ENCODE results near the gene TFF1. TPM values are rescaled to one million over a fixed set of nuclear protein-coding genes. Genes with fewer than 3 reads are reported as not detected.
"Not testable (repeated sequence)": the region's sequence is repeated elsewhere in the genome, so short reads cannot be mapped to it uniquely, and the experiment has no call there.

The TFF1 gene
- total and polyA plus RNA-seq, 7 experiments from 2014 or later: not detected

- intact Hi-C loops (cut with micrococcal nuclease): no loop called here
- ATAC-seq (no peak), DNase-seq (no peak)
- Histone ChIP-seq H3K9me3 (ENCODE audit: control insufficient read depth in 2 of 3, low read length in 3 of 3) (no peaks in the 10 kb centered on the region), H3K4me1 (ENCODE audit: control insufficient read depth in 2 of 2, insufficient read depth in 2 of 2, low read length in 2 of 2) (peaks cover 75 to 78% of the 10 kb centered on the region in 2 donors), H3K27ac (ENCODE audit: low read depth, low read length) (peak overlapping the region; percentile 92), H3K4me3 (ENCODE audit: low read length) (no peak overlapping the region), H3K36me3 (ENCODE audit: control insufficient read depth in 2 of 3, insufficient read depth in 3 of 3, low read length in 3 of 3) (peaks cover 58 to 79% (median 72%) of the 10 kb centered on the region in 3 experiments), H3K27me3 (ENCODE audit: control insufficient read depth in 2 of 2, insufficient read depth in 2 of 2, low read length in 2 of 2) (no peaks in the 10 kb centered on the region)
- ChIA-PET CTCF (no interaction called here), POLR2A (interaction anchor here (2.8 to 2.9 kb wide), 2 partner anchors 9 kb away, joined by 9 to 15 read pairs; partner anchors contain the start of gene UBASH3A)
- peaks cover 31 to 74% (median 60%) of the 10 kb centered on the region in 7 donors for H3K4me1 Mint-ChIP-seq
- peaks cover 17 to 41% (median 38%) of the 10 kb centered on the region in 5 donors for H3K36me3 Mint-ChIP-seq
- no peaks in the 10 kb centered on the region for H3K27me3 Mint-ChIP-seq
- peak overlapping the region in 8 of 9 donors; percentile 88 to 99 (median 97) for H3K27ac Mint-ChIP-seq
- peak overlapping the region in 4 of 10 donors; percentile 17 to 51 (median 21) for H3K4me3 Mint-ChIP-seq
- peaks cover 0 to 3% (median 0%) of the 10 kb centered on the region in 11 donors for H3K9me3 Mint-ChIP-seq
Measured at GRCh38 chr21:42413093-42413492, 46.8 kb upstream of the TFF1 start.

GRCh38 chr21:42412636-42412933 is 46.2 kb upstream of the TFF1 start:
- H3K36me3 Mint-ChIP-seq: peaks cover 17 to 40% (median 39%) of the 10 kb centered on the region in 5 donors
- H3K4me1 ChIP-seq (ENCODE audit: control insufficient read depth in 2 of 2, insufficient read depth in 2 of 2, low read length in 2 of 2): peaks cover 80 to 83% of the 10 kb centered on the region in 2 donors
- intact Hi-C loops (cut with micrococcal nuclease): no loop called here
- no peaks in the 10 kb centered on the region for H3K27me3 Mint-ChIP-seq
- H3K9me3 Mint-ChIP-seq: peaks cover 0 to 2% (median 0%) of the 10 kb centered on the region in 11 donors
- H3K27me3 ChIP-seq (ENCODE audit: control insufficient read depth in 2 of 2, insufficient read depth in 2 of 2, low read length in 2 of 2): no peaks in the 10 kb centered on the region
- peak overlapping the region; percentile 92 for H3K27ac ChIP-seq (ENCODE audit: low read depth, low read length)
- H3K4me3 ChIP-seq (ENCODE audit: low read length): no peak overlapping the region
- peaks cover 32 to 76% (median 62%) of the 10 kb centered on the region in 7 donors for H3K4me1 Mint-ChIP-seq
- POLR2A ChIA-PET: interaction anchor here (2.8 to 2.9 kb wide), 2 partner anchors 9 to 10 kb away, joined by 9 to 15 read pairs; partner anchors contain the start of gene UBASH3A
- peaks cover 55 to 80% (median 71%) of the 10 kb centered on the region in 3 experiments for H3K36me3 ChIP-seq (ENCODE audit: control insufficient read depth in 2 of 3, insufficient read depth in 3 of 3, low read length in 3 of 3)
- no peaks in the 10 kb centered on the region for H3K9me3 ChIP-seq (ENCODE audit: control insufficient read depth in 2 of 3, low read length in 3 of 3)
- DNase-seq (no peak), ATAC-seq (no peak)
- peak overlapping the region in 5 of 9 donors; percentile 58 to 97 (median 68) for H3K27ac Mint-ChIP-seq
- no peak overlapping the region for H3K4me3 Mint-ChIP-seq
- CTCF ChIA-PET: no interaction called here

GRCh38 chr21:42411891-42412635 is 45.7 kb upstream of the TFF1 start:
- Mint-ChIP-seq H3K27ac (peak overlapping the region in 4 of 9 donors; percentile 67 to 97 (median 82)), H3K36me3 (peaks cover 17 to 42% (median 40%) of the 10 kb centered on the region in 5 donors), H3K27me3 (no peaks in the 10 kb centered on the region), H3K9me3 (no peaks in the 10 kb centered on the region), H3K4me1 (peaks cover 35 to 76% (median 62%) of the 10 kb centered on the region in 7 donors), H3K4me3 (no peak overlapping the region)
- ATAC-seq (no peak), DNase-seq (no peak)
- no peaks in the 10 kb centered on the region for H3K27me3 ChIP-seq (ENCODE audit: control insufficient read depth in 2 of 2, insufficient read depth in 2 of 2, low read length in 2 of 2)
- peak overlapping the region; percentile 92 for H3K27ac ChIP-seq (ENCODE audit: low read depth, low read length)
- CTCF ChIA-PET: interaction anchor here (0.7 kb wide), 1 partner anchor 561 kb away, joined by 3 read pairs; no protein-coding TSS in a partner anchor
- intact Hi-C loops (cut with micrococcal nuclease): no loop called here
- no peaks in the 10 kb centered on the region for H3K9me3 ChIP-seq (ENCODE audit: control insufficient read depth in 2 of 3, low read length in 3 of 3)
- H3K4me1 ChIP-seq (ENCODE audit: control insufficient read depth in 2 of 2, insufficient read depth in 2 of 2, low read length in 2 of 2): peaks cover 80 to 86% of the 10 kb centered on the region in 2 donors
- peaks cover 55 to 84% (median 70%) of the 10 kb centered on the region in 3 experiments for H3K36me3 ChIP-seq (ENCODE audit: control insufficient read depth in 2 of 3, insufficient read depth in 3 of 3, low read length in 3 of 3)
- POLR2A ChIA-PET: interaction anchor here (2.8 to 2.9 kb wide), 2 partner anchors 8 to 10 kb away, joined by 9 to 15 read pairs; partner anchors contain the start of gene UBASH3A
- H3K4me3 ChIP-seq (ENCODE audit: low read length): no peak overlapping the region

GRCh38 chr21:42411197-42411869 is 45.0 kb upstream of the TFF1 start:
- DNase-seq (peak in 1 of 9 donors; percentile 20), ATAC-seq (no peak)
- peak overlapping the region; percentile 92 for H3K27ac ChIP-seq (ENCODE audit: low read depth, low read length)
- CTCF ChIA-PET: no interaction called here
- peaks cover 52 to 81% (median 66%) of the 10 kb centered on the region in 3 experiments for H3K36me3 ChIP-seq (ENCODE audit: control insufficient read depth in 2 of 3, insufficient read depth in 3 of 3, low read length in 3 of 3)
- no peaks in the 10 kb centered on the region for H3K9me3 Mint-ChIP-seq
- H3K4me3 Mint-ChIP-seq: no peak overlapping the region
- peaks cover 41 to 78% (median 68%) of the 10 kb centered on the region in 7 donors for H3K4me1 Mint-ChIP-seq
- no peaks in the 10 kb centered on the region for H3K27me3 Mint-ChIP-seq
- no peak overlapping the region for H3K27ac Mint-ChIP-seq
- H3K36me3 Mint-ChIP-seq: peaks cover 17 to 50% (median 44%) of the 10 kb centered on the region in 5 donors
- intact Hi-C loops (cut with micrococcal nuclease): no loop called here
- no peaks in the 10 kb centered on the region for H3K9me3 ChIP-seq (ENCODE audit: control insufficient read depth in 2 of 3, low read length in 3 of 3)
- H3K27me3 ChIP-seq (ENCODE audit: control insufficient read depth in 2 of 2, insufficient read depth in 2 of 2, low read length in 2 of 2): no peaks in the 10 kb centered on the region
- H3K4me3 ChIP-seq (ENCODE audit: low read length): no peak overlapping the region
- POLR2A ChIA-PET: interaction anchor here (2.9 kb wide), 1 partner anchor 11 kb away, joined by 15 read pairs; no protein-coding TSS in a partner anchor
- H3K4me1 ChIP-seq (ENCODE audit: control insufficient read depth in 2 of 2, insufficient read depth in 2 of 2, low read length in 2 of 2): peaks cover 79 to 86% of the 10 kb centered on the region in 2 donors

- H3K36me3 ChIP-seq (ENCODE audit: control insufficient read depth in 2 of 3, insufficient read depth in 3 of 3, low read length in 3 of 3): peaks cover 47 to 71% (median 54%) of the 10 kb centered on the region in 3 experiments
- H3K9me3 ChIP-seq (ENCODE audit: control insufficient read depth in 2 of 3, low read length in 3 of 3): no peaks in the 10 kb centered on the region
- intact Hi-C loops (cut with micrococcal nuclease): loop anchor here in 1 of 2 donors (10.0 kb wide), 1 partner anchor 395 kb away; the partner anchor contains the start of gene ZBTB21
- CTCF ChIA-PET: interaction anchor here (1.0 to 1.7 kb wide), 2 partner anchors 12 to 73 kb away, joined by 3 to 4 read pairs; no protein-coding TSS in a partner anchor
- Mint-ChIP-seq H3K9me3 (no peaks in the 10 kb centered on the region), H3K27ac (peak overlapping the region in 6 of 9 donors; percentile 69 to 88 (median 79)), H3K36me3 (peaks cover 13 to 53% (median 43%) of the 10 kb centered on the region in 5 donors), H3K27me3 (no peaks in the 10 kb centered on the region), H3K4me3 (peak overlapping the region in 9 of 10 donors; percentile 18 to 82 (median 43)), H3K4me1 (peaks cover 34 to 60% (median 49%) of the 10 kb centered on the region in 7 donors)
- no peak for DNase-seq
- no peaks in the 10 kb centered on the region for H3K27me3 ChIP-seq (ENCODE audit: control insufficient read depth in 2 of 2, insufficient read depth in 2 of 2, low read length in 2 of 2)
- H3K27ac ChIP-seq (ENCODE audit: low read depth, low read length): peak overlapping the region; percentile 60
- H3K4me3 ChIP-seq (ENCODE audit: low read length): no peak overlapping the region
- H3K4me1 ChIP-seq (ENCODE audit: control insufficient read depth in 2 of 2, insufficient read depth in 2 of 2, low read length in 2 of 2): peaks cover 59 to 68% of the 10 kb centered on the region in 2 donors
- POLR2A ChIA-PET: interaction anchor here (1.5 to 3.2 kb wide), 4 partner anchors 11 to 16 kb away, joined by 4 to 12 read pairs (median 10); no protein-coding TSS in a partner anchor
- no peak for ATAC-seq
Measured at GRCh38 chr21:42409366-42409765, 43.0 kb upstream of the TFF1 start.

- not testable (repeated sequence) for H3K27me3 Mint-ChIP-seq
- intact Hi-C loops (cut with micrococcal nuclease): loop anchor here in 1 of 2 donors (10.0 kb wide), 1 partner anchor 394 kb away; the partner anchor contains the start of gene ZBTB21
Measured at GRCh38 chr21:42408718-42409117, 42.4 kb upstream of the TFF1 start.

More at GRCh38 chr21:42408718-42409117, 42.4 kb upstream of the TFF1 start:
- not testable (repeated sequence) for DNase-seq; ATAC-seq; H3K4me3 ChIP-seq (ENCODE audit: low read length); H3K9me3 ChIP-seq (ENCODE audit: control insufficient read depth in 2 of 3, low read length in 3 of 3); H3K9me3 Mint-ChIP-seq; H3K27me3 ChIP-seq (ENCODE audit: control insufficient read depth in 2 of 2, insufficient read depth in 2 of 2, low read length in 2 of 2)
- Mint-ChIP-seq H3K36me3 (peaks cover 8 to 48% (median 39%) of the 10 kb centered on the region in 5 donors), H3K4me1 (peaks cover 28 to 55% (median 44%) of the 10 kb centered on the region in 7 donors), H3K27ac (peak overlapping the region in 7 of 9 donors; percentile 65 to 99 (median 88)), H3K4me3 (peak overlapping the region in 4 of 10 donors; percentile 82 to 98 (median 96))
- ChIA-PET CTCF (interaction anchor here (1.0 to 1.7 kb wide), 2 partner anchors 13 to 72 kb away, joined by 3 to 4 read pairs; no protein-coding TSS in a partner anchor), POLR2A (interaction anchor here (0.6 to 3.2 kb wide), 4 partner anchors 12 to 41 kb away, joined by 3 to 12 read pairs (median 10); no protein-coding TSS in a partner anchor)
- Histone ChIP-seq H3K4me1 (ENCODE audit: control insufficient read depth in 2 of 2, insufficient read depth in 2 of 2, low read length in 2 of 2) (peaks cover 53 to 61% of the 10 kb centered on the region in 2 donors), H3K27ac (ENCODE audit: low read depth, low read length) (peak overlapping the region; percentile 89), H3K36me3 (ENCODE audit: control insufficient read depth in 2 of 3, insufficient read depth in 3 of 3, low read length in 3 of 3) (peaks cover 40 to 65% (median 47%) of the 10 kb centered on the region in 3 experiments)
